Mucosa of descending colon (tissue), 3 donors: ENCODE data around the gene SLC32A1. TPM values are rescaled to one million over a fixed set of nuclear protein-coding genes. Genes with fewer than 3 reads are reported as not detected.

Experiments
- ATAC-seq: fragments of 200-7000 bp; cut with Tn5 transposase; one replicate; pipeline ENCODE4 v1.9.1; 2020; ENCODE audit warnings: mild to moderate bottlenecking, moderate library complexity
- DNase-seq, 3 donors: peaks; one replicate each; pipeline ENCODE4 v3.0.0-alpha.2; 2020
- H3K36me3 ChIP-seq: fragments of 200-600 bp; one replicate; pipeline ENCODE4 v1.8.0; 2021; ENCODE audit warnings: low read depth, mild to moderate bottlenecking
- H3K4me1 ChIP-seq: fragments of 200-600 bp; one replicate; pipeline ENCODE4 v1.8.0; 2021; ENCODE audit warnings: low read depth, mild to moderate bottlenecking
- H3K4me3 ChIP-seq: fragments of 200-600 bp; one replicate; pipeline ENCODE4 v1.8.0; 2021; ENCODE audit warnings: mild to moderate bottlenecking
- H3K9me3 ChIP-seq: fragments of 200-600 bp; one replicate; pipeline ENCODE4 v1.8.0; 2021; ENCODE audit warnings: mild to moderate bottlenecking
- CTCF ChIP-seq: fragments of 200-600 bp; IDR thresholded peaks from one replicate; pipeline ENCODE4 v1.8.0; 2022; ENCODE audit warnings: antibody characterized with exemption, mild to moderate bottlenecking
- intact Hi-C, 2 donors: fragments of 100-400 bp; cut with DNase I in 1 of 2; cut with micrococcal nuclease in 1 of 2; formaldehyde crosslinking; loops; one replicate each; pipeline versions ENCODE4 v1.11.0 to v1.11.1; 2022; cut with DNase I, micrococcal nuclease
- total RNA-seq, 3 donors: library from RNA; stranded (reverse); fragmentation: NEBNext Ultra II Directional in 2 of 3; extraction: Animal tissue kit (Norgen Biotek cat#: 25700) in 2 of 3; gene quantifications; one replicate each; pipeline versions ENCODE4 v1.2.1 to v1.2.4, GENCODE V29; 2021 to 2023
- donor health status: DM: no; HTN: no; CAD: no; lungs with moderate emphysema.
- donor health status: DM: no; HTN: no; CAD: no.
- donor health status: DM: no; HTN: yes; CAD: no.

The SLC32A1 gene
- total RNA-seq, 3 donors from 2014 or later: 0.17 TPM; not detected in 2

- ATAC-seq (no peak), DNase-seq (no peak)
- peaks cover 10% of the 10 kb centered on the region for H3K36me3 ChIP-seq
- no peaks in the 10 kb centered on the region for H3K4me1 ChIP-seq
- no peaks in the 10 kb centered on the region for H3K9me3 ChIP-seq
- no peak for TF ChIP-seq CTCF
- intact Hi-C loops: loop anchor here in 1 of 2 donors (10.0 kb wide), 1 partner anchor 114 kb away; no protein-coding TSS in a partner anchor
- no peak overlapping the region for H3K4me3 ChIP-seq
Observed at GRCh38 chr20:38759106-38759505, 34.8 kb downstream of the SLC32A1 start.

GRCh38 chr20:38760978-38761377 lies 36.7 kb downstream of the SLC32A1 start:
- Histone ChIP-seq H3K36me3 (peaks cover 6% of the 10 kb centered on the region), H3K9me3 (no peaks in the 10 kb centered on the region), H3K4me1 (no peaks in the 10 kb centered on the region), H3K4me3 (no peak overlapping the region)
- intact Hi-C loops: no loop called here
- no peak for TF ChIP-seq CTCF
- no peak for ATAC-seq
- DNase-seq: no peak

- no peak for ATAC-seq
- intact Hi-C loops: no loop called here
- H3K4me3 ChIP-seq: no peak overlapping the region
- no peaks in the 10 kb centered on the region for H3K9me3 ChIP-seq
- no peaks in the 10 kb centered on the region for H3K4me1 ChIP-seq
- no peak for DNase-seq
- TF ChIP-seq CTCF: no peak
- peaks cover 4% of the 10 kb centered on the region for H3K36me3 ChIP-seq
Observed at GRCh38 chr20:38762174-38762573, 37.9 kb downstream of the SLC32A1 start.

GRCh38 chr20:38763616-38764015 lies 39.3 kb downstream of the SLC32A1 start:
- no peak overlapping the region for H3K4me3 ChIP-seq
- H3K9me3 ChIP-seq: no peaks in the 10 kb centered on the region
- H3K4me1 ChIP-seq: no peaks in the 10 kb centered on the region
- TF ChIP-seq CTCF: no peak
- intact Hi-C loops: no loop called here
- ATAC-seq (no peak), DNase-seq (no peak)
- H3K36me3 ChIP-seq: no peaks in the 10 kb centered on the region

- ATAC-seq: peak; percentile 67
- Histone ChIP-seq H3K4me1 (no peaks in the 10 kb centered on the region), H3K36me3 (no peaks in the 10 kb centered on the region), H3K9me3 (no peaks in the 10 kb centered on the region), H3K4me3 (no peak overlapping the region)
- DNase-seq: no peak
- no peak for TF ChIP-seq CTCF
- intact Hi-C loops: no loop called here
Observed at GRCh38 chr20:38764567-38765318, 40.5 kb downstream of the SLC32A1 start.

- no peak for DNase-seq
- no peak overlapping the region for H3K4me3 ChIP-seq
- no peaks in the 10 kb centered on the region for H3K4me1 ChIP-seq
- H3K36me3 ChIP-seq: peaks cover 5% of the 10 kb centered on the region
- no peaks in the 10 kb centered on the region for H3K9me3 ChIP-seq
- no peak for TF ChIP-seq CTCF
- ATAC-seq: no peak
- intact Hi-C loops: no loop called here
Observed at GRCh38 chr20:38766071-38766470, 41.8 kb downstream of the SLC32A1 start.
